NCI-H1092 treated with DMSO at 0.1 percent for 48 hours (cell line): Measurements from ENCODE around the gene SMC1A.

ENCODE experiments used
- DNase-seq: peaks from one replicate; lab custom pipeline; 2025; lab: John Stamatoyannopoulos, UW

Gene SMC1A

GRCh38 chrX:53340852-53341645 lies 81.4 kb downstream of the SMC1A start:
- DNase-seq: no peak

GRCh38 chrX:53337101-53337500 lies 85.4 kb downstream of the SMC1A start:
- DNase-seq: no peak

- no peak for DNase-seq
Measured at GRCh38 chrX:53333853-53334252, 88.6 kb downstream of the SMC1A start.

- no peak for DNase-seq
Measured at GRCh38 chrX:53332204-53332603, 90.2 kb downstream of the SMC1A start.

- DNase-seq: no peak
Measured at GRCh38 chrX:53330331-53330730, 92.1 kb downstream of the SMC1A start.

- DNase-seq: no peak
Measured at GRCh38 chrX:53324803-53325202, 97.7 kb downstream of the SMC1A start.
